ENCODE measurements around the gene AMN1.

The AMN1 gene

GRCh38 chr12:31633464-31633863 lies 95.4 kb downstream of the AMN1 start:
- no peak overlapping the region for H3K4me3 ChIP-seq (ENCODE audit: low read depth in 1 of 2, low read length in 2 of 2)
- no peaks in the 10 kb centered on the region for H3K27me3 ChIP-seq (ENCODE audit: control insufficient read depth in 1 of 2, insufficient read depth in 2 of 2, low read length in 2 of 2)
- H3K9ac ChIP-seq (ENCODE audit: low read depth in 1 of 2, low read length in 2 of 2) = no peak overlapping the region
- H3K36me3 ChIP-seq (ENCODE audit: control insufficient read depth in 1 of 2, insufficient read depth in 2 of 2, low read length in 2 of 2) = no peaks in the 10 kb centered on the region
- peaks cover 0 to 4% of the 10 kb centered on the region in 2 donors for H3K4me1 ChIP-seq (ENCODE audit: control insufficient read depth in 1 of 2, insufficient read depth in 2 of 2, low read length in 2 of 2)
- no peaks in the 10 kb centered on the region for H3K9me3 ChIP-seq (ENCODE audit: control insufficient read depth in 1 of 2, low read length in 2 of 2)
- H3K27ac ChIP-seq (ENCODE audit: low read depth, low read length) = no peak overlapping the region

- no peaks in the 10 kb centered on the region for H3K36me3 ChIP-seq (ENCODE audit: control insufficient read depth in 1 of 2, insufficient read depth in 2 of 2, low read length in 2 of 2)
- H3K4me1 ChIP-seq (ENCODE audit: control insufficient read depth in 1 of 2, insufficient read depth in 2 of 2, low read length in 2 of 2) = peaks cover 0 to 4% of the 10 kb centered on the region in 2 donors
- H3K27ac ChIP-seq (ENCODE audit: low read depth, low read length) = no peak overlapping the region
- no peaks in the 10 kb centered on the region for H3K9me3 ChIP-seq (ENCODE audit: control insufficient read depth in 1 of 2, low read length in 2 of 2)
- no peak overlapping the region for H3K9ac ChIP-seq (ENCODE audit: low read depth in 1 of 2, low read length in 2 of 2)
- no peaks in the 10 kb centered on the region for H3K27me3 ChIP-seq (ENCODE audit: control insufficient read depth in 1 of 2, insufficient read depth in 2 of 2, low read length in 2 of 2)
- no peak overlapping the region for H3K4me3 ChIP-seq (ENCODE audit: low read depth in 1 of 2, low read length in 2 of 2)
Observed at GRCh38 chr12:31631809-31632208, 97.0 kb downstream of the AMN1 start.

GRCh38 chr12:31631023-31631724 lies 97.6 kb downstream of the AMN1 start:
- Histone ChIP-seq H3K36me3 (ENCODE audit: control insufficient read depth in 1 of 2, insufficient read depth in 2 of 2, low read length in 2 of 2) (no peaks in the 10 kb centered on the region), H3K27me3 (ENCODE audit: control insufficient read depth in 1 of 2, insufficient read depth in 2 of 2, low read length in 2 of 2) (no peaks in the 10 kb centered on the region), H3K4me3 (ENCODE audit: low read depth in 1 of 2, low read length in 2 of 2) (no peak overlapping the region), H3K4me1 (ENCODE audit: control insufficient read depth in 1 of 2, insufficient read depth in 2 of 2, low read length in 2 of 2) (peaks cover 0 to 4% of the 10 kb centered on the region in 2 donors), H3K27ac (ENCODE audit: low read depth, low read length) (no peak overlapping the region), H3K9me3 (ENCODE audit: control insufficient read depth in 1 of 2, low read length in 2 of 2) (no peaks in the 10 kb centered on the region), H3K9ac (ENCODE audit: low read depth in 1 of 2, low read length in 2 of 2) (no peak overlapping the region)

- H3K36me3 ChIP-seq (ENCODE audit: control insufficient read depth in 1 of 2, insufficient read depth in 2 of 2, low read length in 2 of 2) = no peaks in the 10 kb centered on the region
- no peaks in the 10 kb centered on the region for H3K27me3 ChIP-seq (ENCODE audit: control insufficient read depth in 1 of 2, insufficient read depth in 2 of 2, low read length in 2 of 2)
- peaks cover 0 to 4% of the 10 kb centered on the region in 2 donors for H3K4me1 ChIP-seq (ENCODE audit: control insufficient read depth in 1 of 2, insufficient read depth in 2 of 2, low read length in 2 of 2)
- H3K27ac ChIP-seq (ENCODE audit: low read depth, low read length) = no peak overlapping the region
- H3K9ac ChIP-seq (ENCODE audit: low read depth in 1 of 2, low read length in 2 of 2) = no peak overlapping the region
- H3K4me3 ChIP-seq (ENCODE audit: low read depth in 1 of 2, low read length in 2 of 2) = no peak overlapping the region
- no peaks in the 10 kb centered on the region for H3K9me3 ChIP-seq (ENCODE audit: control insufficient read depth in 1 of 2, low read length in 2 of 2)
Observed at GRCh38 chr12:31629756-31630732, 98.8 kb downstream of the AMN1 start.

DNA sequence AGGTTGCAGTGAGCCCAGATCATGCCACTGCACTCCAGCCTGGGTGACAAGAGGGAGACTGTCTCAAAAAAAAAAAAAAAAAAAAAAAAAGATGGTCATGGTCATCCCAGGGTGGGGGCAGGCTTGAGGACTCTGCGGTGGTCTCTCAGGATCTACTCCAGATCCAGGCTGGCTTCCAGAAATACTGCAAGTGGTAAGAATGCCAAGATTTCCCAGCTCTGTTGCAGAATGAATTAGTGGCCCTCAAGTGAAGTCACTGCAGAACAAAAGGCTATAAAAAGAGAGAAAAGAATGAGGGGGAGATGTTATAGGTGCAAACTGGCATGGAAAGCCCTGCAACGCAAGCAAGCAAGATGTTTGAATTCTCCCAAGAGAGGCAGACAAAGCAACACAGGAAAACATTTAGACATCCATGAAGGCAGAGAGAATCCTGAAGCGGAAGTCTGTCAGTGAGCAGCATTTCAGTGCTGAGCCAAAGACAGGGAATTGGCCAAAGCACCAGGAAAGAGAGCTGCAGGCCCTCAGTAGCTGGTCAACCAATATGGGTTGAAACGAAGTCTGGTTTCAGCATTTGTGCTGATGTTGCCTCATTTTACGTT lies 101.3 kb downstream of the AMN1 start:
- H3K4me1 ChIP-seq (ENCODE audit: control insufficient read depth in 1 of 2, insufficient read depth in 2 of 2, low read length in 2 of 2) = peaks cover 0 to 4% of the 10 kb centered on the region in 2 donors
- H3K36me3 ChIP-seq (ENCODE audit: control insufficient read depth in 1 of 2, insufficient read depth in 2 of 2, low read length in 2 of 2) = no peaks in the 10 kb centered on the region
- H3K9me3 ChIP-seq (ENCODE audit: control insufficient read depth in 1 of 2, low read length in 2 of 2) = no peaks in the 10 kb centered on the region
- no peak overlapping the region for H3K9ac ChIP-seq (ENCODE audit: low read depth in 1 of 2, low read length in 2 of 2)
- no peak overlapping the region for H3K4me3 ChIP-seq (ENCODE audit: low read depth in 1 of 2, low read length in 2 of 2)
- H3K27ac ChIP-seq (ENCODE audit: low read depth, low read length) = no peak overlapping the region
- no peaks in the 10 kb centered on the region for H3K27me3 ChIP-seq (ENCODE audit: control insufficient read depth in 1 of 2, insufficient read depth in 2 of 2, low read length in 2 of 2)

- no peak overlapping the region for H3K9ac ChIP-seq (ENCODE audit: low read depth in 1 of 2, low read length in 2 of 2)
- no peak overlapping the region for H3K4me3 ChIP-seq (ENCODE audit: low read depth in 1 of 2, low read length in 2 of 2)
- no peaks in the 10 kb centered on the region for H3K36me3 ChIP-seq (ENCODE audit: control insufficient read depth in 1 of 2, insufficient read depth in 2 of 2, low read length in 2 of 2)
- no peaks in the 10 kb centered on the region for H3K27me3 ChIP-seq (ENCODE audit: control insufficient read depth in 1 of 2, insufficient read depth in 2 of 2, low read length in 2 of 2)
- H3K4me1 ChIP-seq (ENCODE audit: control insufficient read depth in 1 of 2, insufficient read depth in 2 of 2, low read length in 2 of 2) = peaks cover under 1 to 4% of the 10 kb centered on the region in 2 donors
- no peaks in the 10 kb centered on the region for H3K9me3 ChIP-seq (ENCODE audit: control insufficient read depth in 1 of 2, low read length in 2 of 2)
- no peak overlapping the region for H3K27ac ChIP-seq (ENCODE audit: low read depth, low read length)
Observed at GRCh38 chr12:31626270-31626995, 102.4 kb downstream of the AMN1 start.

DNA sequence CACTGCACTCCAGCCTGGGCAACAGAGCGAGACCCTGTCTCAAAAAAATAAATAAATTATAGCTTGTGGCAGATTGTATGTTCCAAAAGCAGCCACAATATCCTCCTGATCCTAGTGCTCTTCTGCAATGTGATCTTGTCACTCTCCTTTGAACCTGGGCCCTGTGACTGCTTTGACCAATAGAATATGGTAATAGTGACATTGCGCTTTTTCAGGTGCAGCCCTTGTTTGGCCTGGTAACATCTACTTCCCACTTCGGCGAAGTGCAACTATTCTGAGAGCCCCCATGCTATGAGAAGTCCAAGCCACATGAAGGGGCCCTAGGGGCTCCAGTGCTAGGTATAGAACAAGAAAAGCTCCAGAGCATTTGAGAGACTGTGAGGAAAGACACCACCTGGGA lies 106.8 kb downstream of the AMN1 start:
- Histone ChIP-seq H3K36me3 (ENCODE audit: control insufficient read depth in 1 of 2, insufficient read depth in 2 of 2, low read length in 2 of 2) (no peaks in the 10 kb centered on the region), H3K9me3 (ENCODE audit: control insufficient read depth in 1 of 2, low read length in 2 of 2) (no peaks in the 10 kb centered on the region), H3K4me1 (ENCODE audit: control insufficient read depth in 1 of 2, insufficient read depth in 2 of 2, low read length in 2 of 2) (peaks cover 14% of the 10 kb centered on the region in 2 donors), H3K27me3 (ENCODE audit: control insufficient read depth in 1 of 2, insufficient read depth in 2 of 2, low read length in 2 of 2) (no peaks in the 10 kb centered on the region), H3K4me3 (ENCODE audit: low read depth in 1 of 2, low read length in 2 of 2) (no peak overlapping the region), H3K9ac (ENCODE audit: low read depth in 1 of 2, low read length in 2 of 2) (no peak overlapping the region), H3K27ac (ENCODE audit: low read depth, low read length) (no peak overlapping the region)

Measured in duodenal mucosa (tissue), 2 donors.